K562 (cell line): ENCODE results near the gene MBD3L4. TPM values are rescaled to one million over a fixed set of nuclear protein-coding genes. Genes with fewer than 3 reads are reported as not detected.

Experiments used
- BCL6 ChIP-seq: fragments of 250-450 bp; sonication (Bioruptor Pico); IDR thresholded peaks from 2 replicates; pipeline ENCODE4 v1.4.0; 2020
- CC2D1A ChIP-seq: fragments of 450-650 bp; IDR thresholded peaks from 2 replicates; pipeline ENCODE4 v1.6.1; 2017; ENCODE audit warnings: mild to moderate bottlenecking
- ERF ChIP-seq: fragments of 450-650 bp; formaldehyde crosslinking; IDR thresholded peaks from 2 replicates; pipeline ENCODE4 v1.4.0; 2020; ENCODE audit warnings: mild to moderate bottlenecking, mixed read lengths
- GATA2 ChIP-seq: sonication (generic); formaldehyde crosslinking; IDR thresholded peaks from 2 replicates; pipeline ENCODE4 v1.4.0; 2020; ENCODE audit warnings: mild to moderate bottlenecking, missing genetic modification reagents
- HDAC1 ChIP-seq, 2 experiments: fragments of 450-650 bp; IDR thresholded peaks; 2 replicates each; pipeline ENCODE4 v1.6.1; 2016 to 2017; ENCODE audit warnings: inconsistent platforms in 1 of 2, mild to moderate bottlenecking in 1 of 2, moderate library complexity in 1 of 2
- JUND ChIP-seq, 2 experiments: IDR thresholded peaks; 2 replicates in 1 of 2; 3 replicates in 1 of 2; pipeline ENCODE4 v1.6.1; 2011; ENCODE audit warnings: borderline replicate concordance in 2 of 2, low read depth in 2 of 2, low read length in 2 of 2, improper control_type of control experiment in 1 of 2, missing biosample characterization in 1 of 2, missing genetic modification characterization in 1 of 2, missing genetic modification reagents in 1 of 2
- MEF2A ChIP-seq: IDR thresholded peaks from 2 replicates; pipeline ENCODE4 v1.6.1; 2011; ENCODE audit warnings: low read depth, mild to moderate bottlenecking, low read length, moderate library complexity; ENCODE audit not compliant: control insufficient read depth
- MTA3 ChIP-seq: fragments of 450-650 bp; formaldehyde crosslinking; IDR thresholded peaks from 2 replicates; pipeline ENCODE4 v1.6.1; 2017; ENCODE audit warnings: mild to moderate bottlenecking, borderline replicate concordance
- NCOA1 ChIP-seq: fragments of 450-650 bp; IDR thresholded peaks from 2 replicates; pipeline ENCODE4 v1.6.1; 2016; ENCODE audit warnings: low read depth
- PML ChIP-seq: IDR thresholded peaks from 2 replicates; pipeline ENCODE4 v1.6.1; 2012; ENCODE audit warnings: low read length, inconsistent platforms
- POU5F1 ChIP-seq: fragments of 150-350 bp; IDR thresholded peaks from 2 replicates; pipeline ENCODE4 v1.6.1; 2014; ENCODE audit warnings: borderline replicate concordance, low read length, low read depth, mild to moderate bottlenecking; ENCODE audit not compliant: partially characterized antibody
- PTBP1 ChIP-seq: fragments of 200-400 bp; formaldehyde crosslinking; IDR thresholded peaks from 2 replicates; pipeline ENCODE4 v1.6.1; 2017; ENCODE audit warnings: low read depth, low read length
- RBBP5 ChIP-seq: fragments of 200-600 bp; sonication (generic); IDR thresholded peaks from 2 replicates; pipeline ENCODE4 v1.6.1; 2012; ENCODE audit warnings: borderline replicate concordance, mild to moderate bottlenecking, low read length, control low read depth, inconsistent platforms; ENCODE audit not compliant: insufficient read depth, poor library complexity, severe bottlenecking
- SIN3A ChIP-seq, 2 experiments: fragments of 150-350 bp in 1 of 2; IDR thresholded peaks; 2 replicates each; pipeline ENCODE4 v1.6.1; 2011 to 2016; ENCODE audit warnings: borderline replicate concordance in 2 of 2, low read depth in 2 of 2, low read length in 2 of 2, mild to moderate bottlenecking in 2 of 2, moderate library complexity in 2 of 2; ENCODE audit not compliant: control insufficient read depth in 1 of 2
- SRSF1 ChIP-seq: fragments of 200-400 bp; formaldehyde crosslinking; IDR thresholded peaks from 2 replicates; pipeline ENCODE4 v1.6.1; 2017; ENCODE audit warnings: mild to moderate bottlenecking, low read depth, low read length, moderate library complexity
- ZMIZ1 ChIP-seq, 2 experiments: fragments of 150-350 bp in 1 of 2; IDR thresholded peaks; 2 replicates each; pipeline ENCODE4 v1.6.1; 2012 to 2016; ENCODE audit warnings: low read depth in 2 of 2, low read length in 2 of 2, mild to moderate bottlenecking in 1 of 2, moderate library complexity in 1 of 2
- ZNF445 ChIP-seq: fragments of 250-450 bp; sonication (Bioruptor Pico); IDR thresholded peaks from 2 replicates; pipeline ENCODE4 v1.4.0; 2020; ENCODE audit warnings: low read depth, mild to moderate bottlenecking, moderate library complexity
- ZNF655 ChIP-seq: fragments of 250-450 bp; sonication (Bioruptor Pico); IDR thresholded peaks from 2 replicates; pipeline ENCODE4 v1.5.0; 2021
- polyA plus RNA-seq, 8 experiments: library from polyadenylated mRNA; depleted of rRNA in 4 of 8; stranded (reverse) in 5 of 8; unstranded in 3 of 8; fragments of >200 nt; fragmentation: Nextera tagmentation in 2 of 8; fragmentation: Illumina TruSeq in 1 of 8; extraction: Ambion mirVana in 2 of 8; extraction: Trizol in 1 of 8; gene quantifications; 2 replicates each; pipeline versions ENCODE4 v1.2.1 to v1.2.3, GENCODE V29; 2011 to 2014; ENCODE audit warnings: inconsistent platforms in 1 of 8, missing spikeins in 1 of 8
- total RNA-seq, 7 experiments: library from RNA; depleted of rRNA in 6 of 7; stranded (reverse); fragments of >200 nt in 6 of 7; fragmentation: Illumina TruSeq in 2 of 7; extraction: Trizol in 2 of 7; gene quantifications; 2 replicates each; pipeline versions ENCODE4 v1.2.1 to v1.2.3, GENCODE V29; 2011 to 2021; ENCODE audit warnings: low replicate concordance in 1 of 7

The MBD3L4 gene
- total and polyA plus RNA-seq, 9 of the 15 experiments (the other 6 are each of a cell fraction or from before 2014, with no cell fraction given): not detected

GRCh38 chr19:7069042-7069903, 29.3 kb upstream of the MBD3L4 start, which contains the start of gene ZNF557 (continued):
- no peak; a peak in 1 of 4 replicates for TF ChIP-seq ZMIZ1 (IDR thresholded peaks at IDR 0.05; ENCODE audit: low read depth in 2 of 2, low read length in 2 of 2)
- TF ChIP-seq ERF (CRISPR knock-in tag): no peak
- TF ChIP-seq PTBP1: no peak
- TF ChIP-seq POU5F1: no peak
- TF ChIP-seq NCOA1: peak; percentile 87
- peak; percentile 86 to 96; a peak in 3 of 4 replicates for TF ChIP-seq SIN3A (IDR thresholded peaks at IDR 0.05; ENCODE audit: borderline replicate concordance in 2 of 2, control insufficient read depth in 1 of 2, low read depth in 2 of 2, low read length in 2 of 2)
- peak; percentile 73; the same call in 1 of the 2 replicates for TF ChIP-seq PML
- no peak for TF ChIP-seq BCL6 (CRISPR knock-in tag)
- no peak for TF ChIP-seq CC2D1A
- no peak for TF ChIP-seq GATA2 (CRISPR knock-in tag)
- TF ChIP-seq MEF2A: 0 out of 2 replicates have a peak, but pooled peaks have one; percentile 9
- TF ChIP-seq ZNF655: no peak
- TF ChIP-seq HDAC1 (IDR thresholded peaks at IDR 0.05): peak in 1 of 2 experiments; percentile 92; a peak in 2 of 4 replicates
- peak; percentile 15; the same call in 1 of the 2 replicates for TF ChIP-seq JUND (IDR thresholded peaks at IDR 0.05; ENCODE audit: borderline replicate concordance, low read depth, low read length)
- TF ChIP-seq JUND (tag; IDR thresholded peaks at IDR 0.05; ENCODE audit: borderline replicate concordance, low read depth, low read length): no peak; the same call in 2 of the 3 replicates
- TF ChIP-seq RBBP5: peak; percentile 95
- no peak for TF ChIP-seq SRSF1
- TF ChIP-seq ZNF445 (CRISPR knock-in tag): no peak
- peak; percentile 73 for TF ChIP-seq MTA3
